ENCODE measurements around the gene PNPO. TPM values are rescaled to one million over a fixed set of nuclear protein-coding genes. Genes with fewer than 3 reads are reported as not detected.

Gene PNPO
- total RNA-seq, 2 experiments from 2014 or later: 37.9 to 44.0 TPM

DNA sequence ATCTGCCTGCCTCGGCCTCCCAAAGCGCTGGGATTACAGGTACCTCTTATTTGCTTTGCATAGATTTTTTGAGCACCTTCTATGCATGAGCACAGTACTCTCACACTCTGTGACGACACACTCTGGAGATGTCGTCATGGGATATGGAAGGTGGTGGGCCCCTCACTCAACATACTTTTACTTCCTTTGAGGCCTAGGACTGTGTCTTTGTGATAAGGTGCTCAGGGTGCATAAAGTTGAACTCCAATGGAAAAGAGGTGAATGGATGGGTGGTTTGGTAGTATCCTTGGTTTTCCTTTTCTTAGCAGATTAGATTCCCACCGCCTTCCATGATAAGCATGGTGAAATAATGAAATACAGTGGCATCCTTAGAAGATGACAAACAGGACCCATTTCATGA, 23.5 kb downstream of the PNPO start:
- H3K27ac Mint-ChIP-seq: no peak overlapping the region
- H3K9me3 Mint-ChIP-seq (ENCODE audit: insufficient read depth): no peaks in the 10 kb centered on the region
- DNase-seq: no peak
- no peaks in the 10 kb centered on the region for H3K36me3 Mint-ChIP-seq (ENCODE audit: low read depth)
- ChIA-PET POLR2A (no interaction called here), CTCF (interaction anchor here (1.5 to 16.6 kb wide), 2 partner anchors 19 to 122 kb away, joined by 3 to 328 read pairs; partner anchors contain the start of gene PNPO)
- H3K4me1 Mint-ChIP-seq (ENCODE audit: low read depth): peaks cover 2% of the 10 kb centered on the region
- no peak for ATAC-seq
- H3K27me3 Mint-ChIP-seq (ENCODE audit: low read depth): no peaks in the 10 kb centered on the region
- no peak overlapping the region for H3K4me3 Mint-ChIP-seq

DNA sequence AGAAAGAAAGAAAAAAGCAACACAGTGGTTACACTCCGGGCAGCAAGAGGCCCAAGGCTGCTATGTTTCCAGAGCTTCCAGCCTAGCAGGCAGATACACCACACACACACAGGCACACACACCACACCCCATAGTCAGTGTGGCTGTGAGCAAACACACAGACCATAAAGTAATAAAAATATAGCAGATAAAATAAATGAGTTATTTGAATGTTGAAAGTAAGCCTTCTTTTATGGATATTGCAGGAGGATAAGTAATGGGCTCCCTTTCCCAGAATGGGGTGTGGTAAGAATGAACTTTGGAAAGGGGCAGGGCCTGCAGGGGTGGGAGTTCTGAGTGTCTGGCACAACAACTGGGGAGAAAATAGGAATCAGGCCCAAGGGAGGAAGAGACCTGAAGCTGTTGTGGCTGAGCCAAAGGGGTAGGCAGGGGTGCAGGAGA, 24.7 kb downstream of the PNPO start:
- DNase-seq: no peak
- H3K4me3 Mint-ChIP-seq: no peak overlapping the region
- no peaks in the 10 kb centered on the region for H3K27me3 Mint-ChIP-seq (ENCODE audit: low read depth)
- no peak overlapping the region for H3K27ac Mint-ChIP-seq
- ATAC-seq: no peak
- ChIA-PET POLR2A (interaction anchor here (1.1 kb wide), 1 partner anchor 25 kb away, joined by 3 read pairs; the partner anchor contains the start of gene PNPO), CTCF (interaction anchor here (1.0 to 16.6 kb wide), 2 partner anchors 11 to 20 kb away, joined by 4 to 328 read pairs; partner anchors contain the start of gene PNPO)
- H3K9me3 Mint-ChIP-seq (ENCODE audit: insufficient read depth): no peaks in the 10 kb centered on the region
- peaks cover 9% of the 10 kb centered on the region for H3K4me1 Mint-ChIP-seq (ENCODE audit: low read depth)
- H3K36me3 Mint-ChIP-seq (ENCODE audit: low read depth): no peaks in the 10 kb centered on the region

DNA sequence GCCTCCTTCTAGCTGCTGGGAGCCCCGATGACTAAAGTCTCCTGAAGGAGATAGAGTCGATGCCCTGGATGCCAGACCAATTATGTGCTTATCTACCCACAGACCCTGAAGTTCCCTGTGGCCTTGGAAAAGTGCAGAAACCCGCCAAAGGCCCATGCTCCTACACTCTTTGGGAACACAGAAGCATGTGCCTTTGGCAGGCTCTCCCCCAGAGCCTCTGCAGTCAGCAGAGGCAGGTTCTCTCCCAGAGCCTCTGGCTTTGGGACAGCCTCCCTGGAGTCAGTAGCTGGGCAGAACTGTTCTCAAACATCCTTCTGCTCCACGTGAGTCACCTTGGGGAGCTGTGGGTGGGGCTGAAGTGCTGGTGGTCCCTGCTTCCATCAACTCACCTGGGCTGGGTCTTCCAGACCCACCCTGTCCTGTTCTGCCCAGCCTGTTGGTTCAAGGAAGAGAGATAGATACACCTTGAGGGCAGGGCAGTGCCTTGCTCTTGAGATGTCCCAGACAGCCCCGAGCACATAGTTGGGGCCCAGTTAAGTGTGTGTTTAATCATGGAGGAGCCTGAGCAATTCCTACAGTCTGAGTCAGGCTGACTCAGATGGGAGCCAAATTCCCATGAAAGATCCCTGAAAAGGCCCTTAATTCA, 26.4 kb downstream of the PNPO start:
- Mint-ChIP-seq H3K9me3 (ENCODE audit: insufficient read depth) (no peaks in the 10 kb centered on the region), H3K36me3 (ENCODE audit: low read depth) (peaks cover 2% of the 10 kb centered on the region)

DNA sequence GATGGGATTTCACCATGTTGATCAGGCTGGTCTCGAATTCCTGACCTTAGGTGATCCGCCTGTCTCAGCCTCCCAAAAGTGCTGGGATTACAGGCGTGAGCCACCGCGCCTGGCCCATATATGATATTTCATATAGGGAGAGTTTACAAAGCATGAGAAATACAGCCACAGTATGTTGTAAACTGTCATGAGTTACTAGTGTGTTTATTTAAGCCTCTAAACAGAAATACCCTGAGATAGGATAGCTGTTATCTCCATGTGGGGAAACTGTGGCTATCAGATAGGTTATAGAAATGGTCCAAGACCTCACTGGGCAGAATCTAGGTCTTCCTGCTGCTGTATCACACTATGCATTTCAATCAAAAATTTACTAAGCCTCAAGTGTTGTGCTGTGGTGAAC, 27.5 kb downstream of the PNPO start:
- H3K4me1 Mint-ChIP-seq (ENCODE audit: low read depth): peaks cover 27% of the 10 kb centered on the region
- POLR2A ChIA-PET: interaction anchor here (2.9 kb wide), 1 partner anchor 18 kb away, joined by 21 read pairs; no protein-coding TSS in a partner anchor
- no peak overlapping the region for H3K27ac Mint-ChIP-seq
- no peak for DNase-seq
- H3K27me3 Mint-ChIP-seq (ENCODE audit: low read depth): no peaks in the 10 kb centered on the region
- H3K4me3 Mint-ChIP-seq: no peak overlapping the region
- no peak for ATAC-seq
- H3K9me3 Mint-ChIP-seq (ENCODE audit: insufficient read depth): no peaks in the 10 kb centered on the region
- CTCF ChIA-PET: interaction anchor here (0.7 to 16.6 kb wide), 3 partner anchors 23 to 121 kb away, joined by 3 to 328 read pairs (median 13); partner anchors contain the start of gene PNPO
- peaks cover 9% of the 10 kb centered on the region for H3K36me3 Mint-ChIP-seq (ENCODE audit: low read depth)

More for the DNA sequence above, 26.4 kb downstream of the PNPO start:
- H3K4me3 Mint-ChIP-seq: no peak overlapping the region
- POLR2A ChIA-PET: interaction anchor here (1.0 to 1.5 kb wide), 2 partner anchors 18 to 72 kb away, joined by 3 to 6 read pairs; partner anchors contain the start of gene SP2
- ATAC-seq (no peak), DNase-seq (no peak)
- no peaks in the 10 kb centered on the region for H3K27me3 Mint-ChIP-seq (ENCODE audit: low read depth)
- CTCF ChIA-PET: interaction anchor here (16.6 kb wide), 1 partner anchor 22 kb away, joined by 328 read pairs; the partner anchor contains the start of gene PNPO
- no peak overlapping the region for H3K27ac Mint-ChIP-seq
- peaks cover 19% of the 10 kb centered on the region for H3K4me1 Mint-ChIP-seq (ENCODE audit: low read depth)

DNA sequence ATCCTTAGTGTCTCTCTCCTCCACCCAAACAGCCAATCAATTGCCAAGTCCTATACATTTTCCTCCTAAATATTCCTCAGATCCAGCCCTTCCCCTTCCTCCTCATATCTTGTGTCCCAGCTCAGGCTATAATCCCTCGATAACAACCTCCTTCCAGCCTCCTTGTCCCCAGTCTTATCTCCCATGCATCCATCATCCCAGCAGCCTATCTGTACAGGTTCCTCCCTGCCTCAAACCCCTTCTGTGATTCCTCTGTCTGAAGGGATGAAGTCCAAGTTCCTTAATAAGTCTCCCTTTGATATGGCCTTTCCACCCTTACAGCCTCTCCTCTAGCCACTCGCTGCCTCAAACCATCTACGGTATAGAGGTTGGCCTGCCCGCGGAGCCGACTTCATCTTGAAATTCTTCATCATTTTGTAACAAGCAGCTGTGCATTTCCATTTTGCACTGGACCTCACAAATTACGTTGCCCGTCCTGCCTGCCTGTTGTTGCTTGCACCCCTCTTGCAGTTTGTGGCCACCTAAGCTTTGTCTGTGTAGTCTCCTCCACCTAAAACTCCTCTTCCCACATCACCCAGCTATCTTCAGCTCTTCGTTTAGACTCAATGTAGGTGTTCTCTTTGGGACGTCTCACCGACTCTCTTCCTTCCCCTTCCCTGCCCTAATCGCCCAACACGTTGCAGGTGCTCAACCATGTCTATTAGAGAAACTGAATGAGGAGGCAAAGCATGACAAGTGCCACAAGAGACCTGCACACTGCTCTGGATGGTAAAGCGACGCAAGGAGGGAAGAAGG, 28.8 kb downstream of the PNPO start:
- ChIA-PET POLR2A (interaction anchor here (0.9 to 2.9 kb wide), 10 partner anchors 11 to 130 kb away, joined by 3 to 21 read pairs (median 4); partner anchors contain the start of genes PNPO, PRR15L and SP2), CTCF (interaction anchor here (0.7 to 16.6 kb wide), 47 partner anchors 8 to 623 kb away, joined by 3 to 328 read pairs (median 4); partner anchors contain the start of genes HOXB5, PNPO, PRR15L and SCRN2)
- no peak for ATAC-seq

DNA sequence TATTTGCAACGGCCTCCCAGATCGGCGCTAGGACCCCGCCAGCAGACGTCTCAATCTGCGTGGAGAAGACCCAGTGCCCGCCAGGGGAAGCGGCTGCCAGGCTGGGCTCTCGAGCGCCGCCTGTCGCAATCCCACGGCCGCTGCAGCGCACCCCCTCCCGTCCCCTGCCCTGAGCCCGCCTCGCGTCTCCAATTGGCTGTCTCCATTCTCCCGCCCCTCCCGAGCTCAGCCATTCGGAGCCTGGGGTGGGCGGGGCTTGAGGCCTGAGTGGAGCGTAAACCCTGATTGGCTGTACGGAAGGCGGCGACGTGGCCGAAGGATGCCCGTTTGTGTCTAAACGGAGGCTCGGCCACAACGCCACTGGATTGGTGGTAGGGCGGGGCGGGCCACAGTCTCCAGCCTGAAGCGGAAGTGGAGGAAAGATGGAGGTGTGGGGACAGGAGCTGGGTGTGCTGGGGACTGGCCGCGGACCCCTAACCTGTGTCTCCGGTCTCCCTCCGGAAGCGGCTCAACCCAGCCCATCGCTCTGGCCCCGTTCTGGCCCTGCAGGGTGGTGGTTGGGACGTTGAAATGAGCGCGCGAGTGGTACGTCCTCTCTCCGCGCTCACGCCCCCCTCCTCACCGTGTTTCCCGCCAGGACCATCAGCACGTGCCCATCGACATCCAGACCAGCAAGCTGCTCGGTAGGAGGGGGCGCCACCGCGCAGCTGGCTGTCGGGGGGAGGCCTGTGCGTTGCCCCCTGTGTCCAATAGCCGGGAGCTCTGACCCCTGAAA, 29.5 kb downstream of the PNPO start, which contains the start of gene CDK5RAP3:
Gene CDK5RAP3 (plus strand): TSS at position 389 of the 775 bp plus-strand sequence. CDS start 34 bp downstream, at position 423.
- H3K4me3 Mint-ChIP-seq: peak within 1 kb of the TSS; percentile 92
- peak; percentile 99 for ATAC-seq

More for the DNA sequence above, 28.8 kb downstream of the PNPO start:
- H3K4me3 Mint-ChIP-seq: peak overlapping the region; percentile 92
- H3K27me3 Mint-ChIP-seq (ENCODE audit: low read depth): no peaks in the 10 kb centered on the region
- H3K27ac Mint-ChIP-seq: peak overlapping the region; percentile 52
- no peak for DNase-seq
- H3K4me1 Mint-ChIP-seq (ENCODE audit: low read depth): peaks cover 27% of the 10 kb centered on the region
- H3K36me3 Mint-ChIP-seq (ENCODE audit: low read depth): peaks cover 18% of the 10 kb centered on the region
- H3K9me3 Mint-ChIP-seq (ENCODE audit: insufficient read depth): no peaks in the 10 kb centered on the region

DNA sequence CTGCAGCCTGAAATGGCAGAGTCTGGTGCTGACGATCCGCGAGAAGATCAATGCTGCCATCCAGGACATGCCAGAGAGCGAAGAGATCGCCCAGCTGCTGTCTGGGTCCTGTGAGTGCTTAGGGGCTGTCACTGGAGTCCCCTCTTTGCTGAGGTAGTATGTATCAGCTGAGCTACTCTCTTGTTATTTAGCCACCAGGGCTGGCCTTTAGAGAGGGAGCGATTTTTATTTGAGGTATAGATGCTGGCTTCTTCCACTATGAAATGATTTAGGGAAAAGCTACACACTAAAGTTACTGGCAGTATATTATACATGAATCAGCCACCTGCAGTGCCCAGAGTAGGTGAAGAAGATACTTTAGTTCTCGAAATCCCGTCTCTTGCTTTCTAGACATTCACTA, 32.2 kb downstream of the PNPO start:
- peaks cover 27% of the 10 kb centered on the region for H3K4me1 Mint-ChIP-seq (ENCODE audit: low read depth)
- H3K27ac Mint-ChIP-seq: no peak overlapping the region
- H3K27me3 Mint-ChIP-seq (ENCODE audit: low read depth): no peaks in the 10 kb centered on the region
- peaks cover 40% of the 10 kb centered on the region for H3K36me3 Mint-ChIP-seq (ENCODE audit: low read depth)
- H3K9me3 Mint-ChIP-seq (ENCODE audit: insufficient read depth): no peaks in the 10 kb centered on the region
- H3K4me3 Mint-ChIP-seq: no peak overlapping the region
- ATAC-seq: no peak
- POLR2A ChIA-PET: no interaction called here
- CTCF ChIA-PET: interaction anchor here (1.1 to 16.6 kb wide), 3 partner anchors 28 to 47 kb away, joined by 3 to 328 read pairs (median 46); partner anchors contain the start of gene PNPO
- no peak for DNase-seq

More for the DNA sequence above, 29.5 kb downstream of the PNPO start, which contains the start of gene CDK5RAP3:
- Mint-ChIP-seq H3K27ac (peak within 1 kb of the TSS; percentile 91), H3K4me1 (ENCODE audit: low read depth) (peaks cover 27% of the 10 kb centered on the region), H3K36me3 (ENCODE audit: low read depth) (peaks cover 24% of the 10 kb centered on the region), H3K9me3 (ENCODE audit: insufficient read depth) (no peaks in the 10 kb centered on the region), H3K27me3 (ENCODE audit: low read depth) (no peaks in the 10 kb centered on the region)
- ChIA-PET CTCF (interaction anchor here (0.6 to 16.6 kb wide), 55 partner anchors 9 to 1051 kb away, joined by 3 to 328 read pairs (median 4); partner anchors contain the start of genes HOXB5, LRRC46, MRPL10 and NFE2L1), POLR2A (interaction anchor here (0.6 to 2.9 kb wide), 12 partner anchors 12 to 900 kb away, joined by 3 to 21 read pairs (median 4); partner anchors contain the start of genes PNPO, PRR15L and SP2)
- peak; percentile 100 for DNase-seq

DNA sequence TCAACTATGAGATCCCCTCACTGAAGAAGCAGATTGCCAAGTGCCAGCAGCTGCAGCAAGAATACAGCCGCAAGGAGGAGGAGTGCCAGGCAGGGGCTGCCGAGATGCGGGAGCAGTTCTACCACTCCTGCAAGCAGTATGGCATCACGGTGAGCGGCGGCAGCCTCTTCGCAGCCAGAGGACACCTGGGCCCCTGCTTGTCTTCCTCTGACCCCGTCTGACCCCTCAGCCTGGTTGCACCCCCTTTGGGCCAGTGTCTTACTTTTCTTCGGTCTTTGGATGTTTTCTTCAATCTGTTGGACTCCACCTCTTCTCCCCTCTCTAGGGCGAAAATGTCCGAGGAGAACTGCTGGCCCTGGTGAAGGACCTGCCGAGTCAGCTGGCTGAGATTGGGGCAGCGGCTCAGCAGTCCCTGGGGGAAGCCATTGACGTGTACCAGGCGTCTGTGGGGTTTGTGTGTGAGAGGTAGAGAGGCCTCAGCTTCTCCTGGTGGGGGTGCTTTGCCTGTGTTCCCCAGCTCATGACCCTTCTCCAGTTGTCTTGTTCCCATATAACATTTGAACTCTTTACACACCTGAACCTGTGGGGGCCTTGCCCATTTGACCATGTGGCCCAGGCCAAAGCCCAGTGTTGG, 33.9 kb downstream of the PNPO start:
- peaks cover 52% of the 10 kb centered on the region for H3K36me3 Mint-ChIP-seq (ENCODE audit: low read depth)
- CTCF ChIA-PET: interaction anchor here (1.4 to 16.6 kb wide), 3 partner anchors 29 to 42 kb away, joined by 3 to 328 read pairs (median 79); partner anchors contain the start of gene PNPO
- H3K27me3 Mint-ChIP-seq (ENCODE audit: low read depth): no peaks in the 10 kb centered on the region
- H3K4me3 Mint-ChIP-seq: no peak overlapping the region
- DNase-seq: no peak
- no peak for ATAC-seq
- POLR2A ChIA-PET: no interaction called here
- H3K4me1 Mint-ChIP-seq (ENCODE audit: low read depth): peaks cover 23% of the 10 kb centered on the region
- H3K27ac Mint-ChIP-seq: peak overlapping the region; percentile 57
- no peaks in the 10 kb centered on the region for H3K9me3 Mint-ChIP-seq (ENCODE audit: insufficient read depth)

DNA sequence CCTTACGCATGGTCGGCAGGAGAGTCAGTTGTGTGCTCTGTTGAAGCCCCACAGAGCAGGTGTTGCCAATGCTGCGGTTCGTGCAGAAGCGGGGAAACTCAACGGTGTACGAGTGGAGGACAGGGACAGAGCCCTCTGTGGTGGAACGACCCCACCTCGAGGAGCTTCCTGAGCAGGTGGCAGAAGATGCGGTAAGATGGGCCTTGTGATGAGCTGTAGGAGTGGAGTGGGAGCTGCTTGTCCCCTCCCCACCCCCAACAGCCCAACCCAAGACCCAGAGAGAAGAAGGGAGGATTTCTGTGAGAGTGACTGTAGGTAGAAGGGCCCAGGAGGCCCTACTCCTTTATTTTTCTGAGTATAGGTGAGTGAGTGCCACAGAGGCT, 34.4 kb downstream of the PNPO start:
- Mint-ChIP-seq H3K27me3 (ENCODE audit: low read depth) (no peaks in the 10 kb centered on the region), H3K9me3 (ENCODE audit: insufficient read depth) (no peaks in the 10 kb centered on the region), H3K4me1 (ENCODE audit: low read depth) (peaks cover 23% of the 10 kb centered on the region), H3K36me3 (ENCODE audit: low read depth) (peaks cover 57% of the 10 kb centered on the region), H3K4me3 (no peak overlapping the region), H3K27ac (peak overlapping the region; percentile 57)
- DNase-seq (no peak), ATAC-seq (no peak)
- ChIA-PET CTCF (interaction anchor here (0.9 to 16.6 kb wide), 4 partner anchors 30 to 45 kb away, joined by 3 to 328 read pairs (median 41); partner anchors contain the start of gene PNPO), POLR2A (interaction anchor here (0.6 kb wide), 1 partner anchor 104 kb away, joined by 3 read pairs; no protein-coding TSS in a partner anchor)

DNA sequence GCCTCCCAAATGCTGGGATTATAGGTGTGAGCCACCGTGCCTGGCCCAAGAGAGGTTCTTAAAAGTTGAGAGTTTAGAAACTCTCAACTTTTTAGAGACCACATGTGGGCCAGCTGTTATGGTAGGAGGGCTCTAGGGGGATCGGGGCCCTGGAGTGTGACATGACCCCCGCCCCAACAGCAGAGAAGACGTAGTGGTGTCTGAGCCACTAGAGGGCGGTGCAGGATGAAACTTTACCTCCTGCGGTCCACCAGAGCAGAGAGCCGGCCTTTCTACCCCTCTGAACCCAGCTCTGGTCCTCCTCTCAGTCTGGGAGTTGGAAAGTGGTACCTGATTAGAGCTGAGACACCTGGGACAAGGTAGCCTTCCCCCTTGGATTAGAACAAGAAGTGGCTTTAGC, 37.0 kb downstream of the PNPO start:
- ATAC-seq (peak; percentile 88), DNase-seq (peak; percentile 72)
- H3K36me3 Mint-ChIP-seq (ENCODE audit: low read depth): peaks cover 63% of the 10 kb centered on the region
- ChIA-PET POLR2A (interaction anchor here (1.4 kb wide), 1 partner anchor 40 kb away, joined by 4 read pairs; no protein-coding TSS in a partner anchor), CTCF (interaction anchor here (0.7 to 16.6 kb wide), 25 partner anchors 8 to 362 kb away, joined by 3 to 328 read pairs (median 4); partner anchors contain the start of genes CDK5RAP3, COPZ2, PNPO and SCRN2)
- H3K4me3 Mint-ChIP-seq: no peak overlapping the region
- H3K9me3 Mint-ChIP-seq (ENCODE audit: insufficient read depth): no peaks in the 10 kb centered on the region
- H3K4me1 Mint-ChIP-seq (ENCODE audit: low read depth): peaks cover 29% of the 10 kb centered on the region
- H3K27me3 Mint-ChIP-seq (ENCODE audit: low read depth): no peaks in the 10 kb centered on the region
- H3K27ac Mint-ChIP-seq: no peak overlapping the region
